SK-N-SH (cell line): ENCODE data around the gene PDE4B. TPM values are rescaled to one million over a fixed set of nuclear protein-coding genes. Genes with fewer than 3 reads are reported as not detected.

Experiments
- CTCF ChIA-PET: fragments of 300-600, 350-600 bp; formaldehyde crosslinking; extraction: SDS; loops from one replicate; lab custom pipeline; 2021; lab: Yijun Ruan, JAX
- POLR2A ChIA-PET: fragments of 350-600 bp; sonication (Branson Sonifier 250); formaldehyde crosslinking; extraction: SDS; loops from one replicate; lab custom pipeline; 2020; ENCODE audit warnings: antibody characterized with exemption, inconsistent platforms; lab: Yijun Ruan, JAX
- DNase-seq: peaks from one replicate; pipeline ENCODE4 v3.0.0; 2012
- H2AFZ ChIP-seq: fragments of 200-600 bp; sonication (generic); 2 replicates; pipeline ENCODE4 v1.8.1; 2016; ENCODE audit warnings: antibody characterized with exemption, mild to moderate bottlenecking, low read depth
- H3F3A ChIP-seq: fragments of 200-600 bp; sonication (generic); replicated peaks from 2 replicates; pipeline ENCODE3; 2016; ENCODE audit warnings: antibody characterized with exemption, mild to moderate bottlenecking; ENCODE audit not compliant: insufficient read depth
- H3K27ac ChIP-seq, 2 experiments: fragments of 200-500 bp in 1 of 2; fragments of 200-600 bp in 1 of 2; sonication (Bioruptor generic) in 1 of 2; sonication (generic), shearing (Covaris generic) in 1 of 2; 2 replicates each; pipeline versions ENCODE4 v1.5.1 to v1.6.1; 2014 to 2016; ENCODE audit warnings: low read depth in 2 of 2, inconsistent platforms in 1 of 2, low read length in 1 of 2, mild to moderate bottlenecking in 1 of 2, mixed read lengths in 1 of 2
- H3K27me3 ChIP-seq: fragments of 200-600 bp; sonication (generic), shearing (Covaris generic); 2 replicates; pipeline ENCODE4 v1.6.1; 2016; ENCODE audit warnings: mixed run types; ENCODE audit not compliant: insufficient read depth
- H3K36me3 ChIP-seq, 2 experiments: fragments of 200-500 bp in 1 of 2; fragments of 200-600 bp in 1 of 2; sonication (Bioruptor generic) in 1 of 2; sonication (generic) in 1 of 2; replicated peaks in 1 of 2; 2 replicates each; pipeline versions ENCODE3 to v1.5.1; 2014 to 2016; ENCODE audit warnings: low read length in 1 of 2, mild to moderate bottlenecking in 1 of 2; ENCODE audit not compliant: insufficient read depth in 2 of 2, control insufficient read depth in 1 of 2
- H3K4me1 ChIP-seq, 2 experiments: fragments of 200-500 bp in 1 of 2; fragments of 200-600 bp in 1 of 2; sonication (Bioruptor generic) in 1 of 2; sonication (generic), shearing (Covaris generic) in 1 of 2; 2 replicates each; pipeline versions ENCODE4 v1.5.1 to v1.6.1; 2014 to 2016; ENCODE audit warnings: low read depth in 1 of 2, low read length in 1 of 2, mixed run types in 1 of 2; ENCODE audit not compliant: insufficient read depth in 2 of 2, control insufficient read depth in 1 of 2
- H3K4me2 ChIP-seq: fragments of 200-600 bp; sonication (generic), shearing (Covaris generic); 2 replicates; pipeline ENCODE4 v1.6.1; 2017; ENCODE audit warnings: mixed run types
- H3K4me3 ChIP-seq, 2 experiments: fragments of 200-500 bp in 1 of 2; fragments of 200-600 bp in 1 of 2; sonication (Bioruptor generic) in 1 of 2; sonication (generic), shearing (Covaris generic) in 1 of 2; 2 replicates each; pipeline versions ENCODE4 v1.5.1 to v1.8.1; 2014 to 2016; ENCODE audit warnings: low read depth in 2 of 2, inconsistent platforms in 1 of 2, low read length in 1 of 2, mild to moderate bottlenecking in 1 of 2, mixed read lengths in 1 of 2, moderate library complexity in 1 of 2
- H3K79me2 ChIP-seq: fragments of 200-600 bp; sonication (generic); 2 replicates; pipeline ENCODE4 v1.8.1; 2017; ENCODE audit warnings: mild to moderate bottlenecking; ENCODE audit not compliant: insufficient read depth
- H3K9ac ChIP-seq: fragments of 200-600 bp; sonication (generic); 2 replicates; pipeline ENCODE4 v1.6.1; 2017; ENCODE audit warnings: mixed run types
- H3K9me2 ChIP-seq: fragments of 200-600 bp; sonication (generic); 2 replicates; pipeline ENCODE4 v1.6.1; 2017; ENCODE audit warnings: mixed run types
- H3K9me3 ChIP-seq: fragments of 200-600 bp; sonication (generic); 2 replicates; pipeline ENCODE4 v1.6.1; 2017; ENCODE audit warnings: mixed run types, mild to moderate bottlenecking, moderate library complexity
- H4K20me1 ChIP-seq: fragments of 200-600 bp; sonication (generic); 2 replicates; pipeline ENCODE4 v1.6.1; 2017; ENCODE audit warnings: mild to moderate bottlenecking, mixed run types; ENCODE audit not compliant: insufficient read depth
- EZH2phosphoT487 ChIP-seq: fragments of 200-600 bp; sonication (generic); IDR thresholded peaks from 2 replicates; pipeline ENCODE4 v1.6.1; 2017; ENCODE audit warnings: low read depth, mixed run types, mild to moderate bottlenecking, antibody characterized with exemption, moderate library complexity, borderline replicate concordance
- FOXM1 ChIP-seq: IDR thresholded peaks from 2 replicates; pipeline ENCODE4 v1.4.0; 2012; ENCODE audit warnings: low read depth, mild to moderate bottlenecking
- GABPA ChIP-seq: IDR thresholded peaks from 2 replicates; pipeline ENCODE4 v1.4.0; 2012; ENCODE audit warnings: low read depth, mild to moderate bottlenecking
- IRF3 ChIP-seq: fragments of 150-350 bp; IDR thresholded peaks from 2 replicates; pipeline ENCODE4 v1.6.1; 2016; ENCODE audit warnings: mild to moderate bottlenecking, low read depth, low read length
- JUND ChIP-seq: IDR thresholded peaks from 2 replicates; pipeline ENCODE4 v1.4.0; 2012
- MEF2A ChIP-seq: IDR thresholded peaks from 2 replicates; pipeline ENCODE4 v1.4.0; 2012; ENCODE audit warnings: low read depth, borderline replicate concordance
- MXI1 ChIP-seq: IDR thresholded peaks from 2 replicates; pipeline ENCODE4 v1.6.1; 2012; ENCODE audit warnings: mild to moderate bottlenecking, low read depth, low read length, improper control_type of control experiment
- POLR2AphosphoS5 ChIP-seq: IDR thresholded peaks from 2 replicates; pipeline ENCODE4 v1.6.1; 2012; ENCODE audit warnings: low read depth, low read length
- RCOR1 ChIP-seq: fragments of 150-350 bp; IDR thresholded peaks from 2 replicates; pipeline ENCODE4 v1.6.1; 2017; ENCODE audit warnings: antibody characterized with exemption, low read length
- RXRA ChIP-seq: IDR thresholded peaks from 2 replicates; pipeline ENCODE4 v1.4.0; 2012; ENCODE audit warnings: low read depth, mild to moderate bottlenecking, borderline replicate concordance
- TCF12 ChIP-seq: IDR thresholded peaks from 2 replicates; pipeline ENCODE4 v1.4.0; 2012
- TEAD4 ChIP-seq: IDR thresholded peaks from 2 replicates; pipeline ENCODE4 v1.4.0; 2012; ENCODE audit warnings: mild to moderate bottlenecking, borderline replicate concordance; ENCODE audit not compliant: insufficient read depth
- WGBS: methylation state at CpG from one replicate; pipeline ENCODE4 v1.1.6; 2017; ENCODE audit warnings: low lambda C conversion rate; 5-methylcytosine and 5-hydroxymethylcytosine counted together
- polyA plus RNA-seq, 3 experiments: library from polyadenylated mRNA; depleted of rRNA; stranded (reverse); fragments of >200 nt; gene quantifications; 2 replicates each; pipeline ENCODE4 v1.2.3, GENCODE V29; 2012
- TF ChIP-seq, protein P1 (sequence below): fragments of 200-600 bp; sonication (generic); IDR thresholded peaks from 2 replicates; pipeline ENCODE4 v1.6.1; 2017; ENCODE audit warnings: antibody characterized with exemption, mild to moderate bottlenecking, moderate library complexity
- TF ChIP-seq, protein P2 (sequence below): IDR thresholded peaks from 2 replicates; pipeline ENCODE4 v1.4.0; 2012; ENCODE audit warnings: low read depth, borderline replicate concordance
- TF ChIP-seq, protein P3 (sequence below): IDR thresholded peaks from 2 replicates; pipeline ENCODE4; 2012

PDE4B gene
- polyA plus RNA-seq, 1 of the 3 experiments (the other 2 are of a cell fraction) = 1.9 TPM

DNA sequence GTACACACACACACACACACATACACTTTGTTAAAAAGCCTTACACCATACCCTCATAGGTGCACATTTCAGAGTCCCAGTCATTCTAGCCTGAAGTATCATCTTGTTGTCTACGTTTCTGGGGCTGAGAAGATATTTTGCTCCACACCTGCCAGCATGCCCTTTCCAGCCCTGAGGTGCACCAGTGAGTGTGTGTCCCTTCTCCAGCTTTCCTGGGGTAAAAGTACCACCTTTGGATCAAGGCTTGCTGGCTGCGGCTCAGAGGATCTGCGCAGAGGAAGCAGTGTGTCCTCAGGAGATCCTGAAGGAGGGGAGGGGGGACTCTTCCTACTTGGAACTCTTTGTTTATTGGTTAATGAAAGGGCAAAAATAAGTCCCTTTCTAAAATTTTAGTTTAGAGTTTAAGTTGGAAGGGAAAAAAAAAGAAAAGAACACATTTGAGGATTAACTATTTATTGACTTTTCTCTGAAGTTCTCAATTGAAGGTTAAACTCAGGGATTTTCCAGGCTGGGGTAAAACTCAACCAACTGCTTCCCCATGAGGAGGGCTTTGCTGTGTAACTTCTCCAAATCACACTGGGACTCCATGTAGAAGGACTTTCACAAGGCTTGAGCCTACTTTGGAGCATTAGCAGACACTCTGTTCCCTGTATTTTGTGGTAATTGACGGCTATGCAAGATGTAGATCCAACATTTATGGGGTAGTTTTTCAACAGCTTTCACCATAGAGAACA lies 540.9 kb downstream of the PDE4B start:
- 86% methylated on average over 4 of the region's 4 CpGs for WGBS
- H3K36me3 ChIP-seq = no peaks in the 10 kb centered on the region
- 0 out of 2 replicates have a peak overlapping the region, but pooled peaks have one; percentile 13 for H2AFZ ChIP-seq
- H3K9ac ChIP-seq = no peak overlapping the region
- DNase-seq = no peak
- H3K9me3 ChIP-seq = no peaks in the 10 kb centered on the region
- no peaks in the 10 kb centered on the region for H3K9me2 ChIP-seq
- no peaks in the 10 kb centered on the region; the same call in 1 of the 2 replicates for H3K79me2 ChIP-seq
- H3F3A ChIP-seq = no peaks in the 10 kb centered on the region
- H3K4me2 ChIP-seq = no peak overlapping the region
- TF ChIP-seq JUND (no peak), TEAD4 (no peak), POLR2AphosphoS5 (no peak), GABPA (no peak), EZH2phosphoT487 (no peak), MXI1 (no peak), IRF3 (no peak), RCOR1 (no peak), RXRA (no peak), TCF12 (no peak), FOXM1 (no peak), MEF2A (no peak)
- TF ChIP-seq, protein P1, sequence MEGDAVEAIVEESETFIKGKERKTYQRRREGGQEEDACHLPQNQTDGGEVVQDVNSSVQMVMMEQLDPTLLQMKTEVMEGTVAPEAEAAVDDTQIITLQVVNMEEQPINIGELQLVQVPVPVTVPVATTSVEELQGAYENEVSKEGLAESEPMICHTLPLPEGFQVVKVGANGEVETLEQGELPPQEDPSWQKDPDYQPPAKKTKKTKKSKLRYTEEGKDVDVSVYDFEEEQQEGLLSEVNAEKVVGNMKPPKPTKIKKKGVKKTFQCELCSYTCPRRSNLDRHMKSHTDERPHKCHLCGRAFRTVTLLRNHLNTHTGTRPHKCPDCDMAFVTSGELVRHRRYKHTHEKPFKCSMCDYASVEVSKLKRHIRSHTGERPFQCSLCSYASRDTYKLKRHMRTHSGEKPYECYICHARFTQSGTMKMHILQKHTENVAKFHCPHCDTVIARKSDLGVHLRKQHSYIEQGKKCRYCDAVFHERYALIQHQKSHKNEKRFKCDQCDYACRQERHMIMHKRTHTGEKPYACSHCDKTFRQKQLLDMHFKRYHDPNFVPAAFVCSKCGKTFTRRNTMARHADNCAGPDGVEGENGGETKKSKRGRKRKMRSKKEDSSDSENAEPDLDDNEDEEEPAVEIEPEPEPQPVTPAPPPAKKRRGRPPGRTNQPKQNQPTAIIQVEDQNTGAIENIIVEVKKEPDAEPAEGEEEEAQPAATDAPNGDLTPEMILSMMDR = no peak
- TF ChIP-seq, protein P2, sequence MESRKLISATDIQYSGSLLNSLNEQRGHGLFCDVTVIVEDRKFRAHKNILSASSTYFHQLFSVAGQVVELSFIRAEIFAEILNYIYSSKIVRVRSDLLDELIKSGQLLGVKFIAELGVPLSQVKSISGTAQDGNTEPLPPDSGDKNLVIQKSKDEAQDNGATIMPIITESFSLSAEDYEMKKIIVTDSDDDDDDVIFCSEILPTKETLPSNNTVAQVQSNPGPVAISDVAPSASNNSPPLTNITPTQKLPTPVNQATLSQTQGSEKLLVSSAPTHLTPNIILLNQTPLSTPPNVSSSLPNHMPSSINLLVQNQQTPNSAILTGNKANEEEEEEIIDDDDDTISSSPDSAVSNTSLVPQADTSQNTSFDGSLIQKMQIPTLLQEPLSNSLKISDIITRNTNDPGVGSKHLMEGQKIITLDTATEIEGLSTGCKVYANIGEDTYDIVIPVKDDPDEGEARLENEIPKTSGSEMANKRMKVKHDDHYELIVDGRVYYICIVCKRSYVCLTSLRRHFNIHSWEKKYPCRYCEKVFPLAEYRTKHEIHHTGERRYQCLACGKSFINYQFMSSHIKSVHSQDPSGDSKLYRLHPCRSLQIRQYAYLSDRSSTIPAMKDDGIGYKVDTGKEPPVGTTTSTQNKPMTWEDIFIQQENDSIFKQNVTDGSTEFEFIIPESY = no peak
- TF ChIP-seq, protein P3, sequence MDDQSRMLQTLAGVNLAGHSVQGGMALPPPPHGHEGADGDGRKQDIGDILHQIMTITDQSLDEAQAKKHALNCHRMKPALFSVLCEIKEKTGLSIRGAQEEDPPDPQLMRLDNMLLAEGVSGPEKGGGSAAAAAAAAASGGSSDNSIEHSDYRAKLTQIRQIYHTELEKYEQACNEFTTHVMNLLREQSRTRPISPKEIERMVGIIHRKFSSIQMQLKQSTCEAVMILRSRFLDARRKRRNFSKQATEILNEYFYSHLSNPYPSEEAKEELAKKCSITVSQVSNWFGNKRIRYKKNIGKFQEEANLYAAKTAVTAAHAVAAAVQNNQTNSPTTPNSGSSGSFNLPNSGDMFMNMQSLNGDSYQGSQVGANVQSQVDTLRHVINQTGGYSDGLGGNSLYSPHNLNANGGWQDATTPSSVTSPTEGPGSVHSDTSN = no peak
- no peaks in the 10 kb centered on the region for H4K20me1 ChIP-seq
- ChIA-PET CTCF (interaction anchor here (1.2 kb wide), 1 partner anchor 113 kb away, joined by 3 read pairs; no protein-coding TSS in a partner anchor), POLR2A (no interaction called here)
- H3K4me3 ChIP-seq = no peak overlapping the region
- no peak overlapping the region; a peak in 1 of 4 replicates for H3K27ac ChIP-seq
- no peaks in the 10 kb centered on the region for H3K27me3 ChIP-seq
- peaks cover 11 to 14% of the 10 kb centered on the region in 2 experiments; a peak in 3 of 4 replicates for H3K4me1 ChIP-seq
